Measurements from ENCODE around the gene PSMB10.

GRCh38 chr16:67939507-67940445 is 3.1 kb upstream of the PSMB10 start:
- TF ChIP-seq CTCF (IDR thresholded peaks at IDR 0.05), result no peak
- TF ChIP-seq POLR2A (IDR thresholded peaks at IDR 0.05), result no peak
- TF ChIP-seq EP300 (IDR thresholded peaks at IDR 0.05; ENCODE audit: low read depth), result no peak
